ENCODE results near the gene TXNDC9.
A peak's percentile ranks its signal among the peaks of the same experiment; 100 is the strongest.
"Not testable (repeated sequence)": the region's sequence is repeated elsewhere in the genome, so short reads cannot be mapped to it uniquely, and the experiment has no call there.

The TXNDC9 gene

GRCh38 chr2:99325384-99325783 lies 10.7 kb downstream of the TXNDC9 start:
- no peak for DNase-seq (ENCODE audit: low read depth)

GRCh38 chr2:99317873-99318200 lies 18.3 kb downstream of the TXNDC9 start:
- not testable (repeated sequence) for DNase-seq (ENCODE audit: low read depth)

- no peak for DNase-seq (ENCODE audit: low read depth)
Measured at GRCh38 chr2:99317161-99317872, 18.8 kb downstream of the TXNDC9 start.

- not testable (repeated sequence) for DNase-seq (ENCODE audit: low read depth)
Measured at GRCh38 chr2:99301097-99301496, 35.0 kb downstream of the TXNDC9 start, which contains the start of gene LYG1. Gene LYG1, minus strand, starts transcription at chr2:99301197. Its CDS starts 5,527 bp downstream, at chr2:99295670.

- no peak for DNase-seq (ENCODE audit: low read depth)
Measured at GRCh38 chr2:99299580-99299979, 36.6 kb downstream of the TXNDC9 start.

GRCh38 chr2:99297994-99298393 lies 38.1 kb downstream of the TXNDC9 start:
- peak; percentile 7 for DNase-seq (ENCODE audit: low read depth)

GRCh38 chr2:99285526-99285925 lies 50.6 kb downstream of the TXNDC9 start:
- no peak for DNase-seq (ENCODE audit: low read depth)

- no peak for DNase-seq (ENCODE audit: low read depth)
Measured at GRCh38 chr2:99279969-99280695, 56.0 kb downstream of the TXNDC9 start.

GRCh38 chr2:99278793-99279291 lies 57.3 kb downstream of the TXNDC9 start:
- DNase-seq (ENCODE audit: low read depth): peak; percentile 66

- not testable (repeated sequence) for DNase-seq (ENCODE audit: low read depth)
Measured at GRCh38 chr2:99278195-99278765, 57.9 kb downstream of the TXNDC9 start.

- DNase-seq (ENCODE audit: low read depth): no peak
Measured at GRCh38 chr2:99275882-99276281, 60.3 kb downstream of the TXNDC9 start.

Measured in GM04504 (cell line).